Measurements from ENCODE around the gene IKBKE. TPM values are rescaled to one million over a fixed set of nuclear protein-coding genes. Genes with fewer than 3 reads are reported as not detected.

The IKBKE gene
- total RNA-seq, 1 experiment from 2014 or later = 12.2 TPM

- no peak for DNase-seq (ENCODE audit: low read depth)
Observed at GRCh38 chr1:206512058-206512850, 42.0 kb downstream of the IKBKE start.

- no peak for DNase-seq (ENCODE audit: low read depth)
Observed at GRCh38 chr1:206512851-206513180, 42.5 kb downstream of the IKBKE start.

GRCh38 chr1:206513312-206514111 is 43.2 kb downstream of the IKBKE start:
- peak; percentile 88 for DNase-seq (ENCODE audit: low read depth)

- no peak for DNase-seq (ENCODE audit: low read depth)
Observed at GRCh38 chr1:206514813-206515387, 44.6 kb downstream of the IKBKE start.

GRCh38 chr1:206516728-206516990 is 46.4 kb downstream of the IKBKE start:
- DNase-seq (ENCODE audit: low read depth) = no peak

GRCh38 chr1:206517784-206518183 is 47.5 kb downstream of the IKBKE start:
- DNase-seq (ENCODE audit: low read depth) = no peak

GRCh38 chr1:206518206-206518605 is 47.9 kb downstream of the IKBKE start:
- DNase-seq (ENCODE audit: low read depth) = no peak

GRCh38 chr1:206518743-206519142 is 48.5 kb downstream of the IKBKE start:
- DNase-seq (ENCODE audit: low read depth) = no peak

- DNase-seq (ENCODE audit: low read depth) = no peak
Observed at GRCh38 chr1:206521127-206521526, 50.9 kb downstream of the IKBKE start.

GRCh38 chr1:206521694-206522402 is 51.6 kb downstream of the IKBKE start:
- DNase-seq (ENCODE audit: low read depth) = no peak

GRCh38 chr1:206524739-206525364 is 54.6 kb downstream of the IKBKE start:
- peak; percentile 26 for DNase-seq (ENCODE audit: low read depth)

- no peak for DNase-seq (ENCODE audit: low read depth)
Observed at GRCh38 chr1:206526064-206526911, 56.0 kb downstream of the IKBKE start.

GRCh38 chr1:206529425-206529824 is 59.1 kb downstream of the IKBKE start:
- no peak for DNase-seq (ENCODE audit: low read depth)

GRCh38 chr1:206532368-206532767 is 62.1 kb downstream of the IKBKE start:
- DNase-seq (ENCODE audit: low read depth) = no peak

GRCh38 chr1:206534552-206534951 is 64.3 kb downstream of the IKBKE start:
- DNase-seq (ENCODE audit: low read depth) = no peak

GRCh38 chr1:206535853-206536188 is 65.5 kb downstream of the IKBKE start:
- DNase-seq (ENCODE audit: low read depth) = no peak

GRCh38 chr1:206537141-206537540 is 66.9 kb downstream of the IKBKE start:
- peak; percentile 22 for DNase-seq (ENCODE audit: low read depth)

GRCh38 chr1:206538086-206538770 is 68.0 kb downstream of the IKBKE start:
- peak; percentile 51 for DNase-seq (ENCODE audit: low read depth)

- DNase-seq (ENCODE audit: low read depth) = no peak
Observed at GRCh38 chr1:206538901-206539640, 68.8 kb downstream of the IKBKE start.

Data from M059J (cell line).